Coronary artery (tissue), 2 donors: ENCODE measurements around the gene TBC1D13.

Experiments
- DNase-seq: peaks from one replicate; pipeline ENCODE4 v3.0.0-alpha.2; 2017; ENCODE audit warnings: low spot score
- H3K27ac ChIP-seq, 2 donors: fragments of 200-600 bp; sonication (generic); one replicate each; pipeline ENCODE4 v1.5.1; 2016 to 2019
- H3K4me3 ChIP-seq: fragments of 200-600 bp; sonication (generic); 2 replicates; pipeline ENCODE4 v1.5.1; 2016; ENCODE audit warnings: mild to moderate bottlenecking, moderate library complexity
- TF ChIP-seq, protein P1 (sequence below): fragments of 200-600 bp; sonication (generic); IDR thresholded peaks from one replicate; pipeline ENCODE4 v1.5.1; 2019; ENCODE audit warnings: antibody characterized with exemption

TBC1D13 gene

GRCh38 chr9:128820665-128821583, 33.9 kb downstream of the TBC1D13 start:
- no peak for DNase-seq
- TF ChIP-seq, protein P1, sequence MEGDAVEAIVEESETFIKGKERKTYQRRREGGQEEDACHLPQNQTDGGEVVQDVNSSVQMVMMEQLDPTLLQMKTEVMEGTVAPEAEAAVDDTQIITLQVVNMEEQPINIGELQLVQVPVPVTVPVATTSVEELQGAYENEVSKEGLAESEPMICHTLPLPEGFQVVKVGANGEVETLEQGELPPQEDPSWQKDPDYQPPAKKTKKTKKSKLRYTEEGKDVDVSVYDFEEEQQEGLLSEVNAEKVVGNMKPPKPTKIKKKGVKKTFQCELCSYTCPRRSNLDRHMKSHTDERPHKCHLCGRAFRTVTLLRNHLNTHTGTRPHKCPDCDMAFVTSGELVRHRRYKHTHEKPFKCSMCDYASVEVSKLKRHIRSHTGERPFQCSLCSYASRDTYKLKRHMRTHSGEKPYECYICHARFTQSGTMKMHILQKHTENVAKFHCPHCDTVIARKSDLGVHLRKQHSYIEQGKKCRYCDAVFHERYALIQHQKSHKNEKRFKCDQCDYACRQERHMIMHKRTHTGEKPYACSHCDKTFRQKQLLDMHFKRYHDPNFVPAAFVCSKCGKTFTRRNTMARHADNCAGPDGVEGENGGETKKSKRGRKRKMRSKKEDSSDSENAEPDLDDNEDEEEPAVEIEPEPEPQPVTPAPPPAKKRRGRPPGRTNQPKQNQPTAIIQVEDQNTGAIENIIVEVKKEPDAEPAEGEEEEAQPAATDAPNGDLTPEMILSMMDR = no peak
- Histone ChIP-seq H3K27ac (no peak overlapping the region), H3K4me3 (no peak overlapping the region)

DNA sequence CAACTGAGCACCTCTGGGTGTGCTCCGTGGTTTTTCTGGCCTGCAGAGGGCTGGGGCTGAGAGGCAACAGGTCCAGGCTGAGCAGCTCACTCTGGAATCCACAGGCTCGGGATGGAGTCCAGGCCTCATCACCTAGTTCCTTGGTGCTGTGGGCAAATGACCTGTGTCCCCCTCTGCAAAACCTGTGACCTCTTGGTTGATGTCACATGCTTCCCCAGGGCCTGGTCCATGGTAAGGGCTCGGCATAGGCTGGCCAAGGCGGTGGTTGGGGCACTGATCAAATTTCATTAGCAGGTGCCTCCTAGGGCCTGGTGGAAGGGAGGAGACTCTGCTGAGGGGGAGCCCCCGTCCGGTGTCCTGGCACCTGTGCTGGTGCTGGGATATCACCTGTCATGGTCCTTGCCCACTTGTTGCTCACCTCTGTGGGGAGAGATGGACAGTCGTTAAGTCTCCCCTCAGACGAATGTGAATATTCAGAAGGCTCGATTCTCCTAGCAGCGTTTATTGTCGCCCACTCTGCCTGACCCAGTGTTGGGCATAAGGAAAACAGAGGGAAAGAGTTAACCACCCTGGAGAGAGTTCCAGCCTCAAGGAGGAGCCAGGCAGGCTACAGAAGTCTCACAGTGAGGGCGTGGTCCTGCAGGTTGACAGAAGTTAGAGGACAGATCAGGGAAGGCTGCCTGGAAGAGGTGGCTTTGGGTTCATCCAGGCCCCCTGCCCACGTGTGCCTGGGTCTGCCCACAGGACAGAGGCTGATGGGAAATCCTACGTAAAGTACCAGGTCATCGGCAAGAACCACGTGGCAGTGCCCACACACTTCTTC, 34.7 kb downstream of the TBC1D13 start:
- DNase-seq = no peak
- H3K4me3 ChIP-seq = no peak overlapping the region
- no peak overlapping the region for H3K27ac ChIP-seq
- TF ChIP-seq, protein P1 = no peak

DNA sequence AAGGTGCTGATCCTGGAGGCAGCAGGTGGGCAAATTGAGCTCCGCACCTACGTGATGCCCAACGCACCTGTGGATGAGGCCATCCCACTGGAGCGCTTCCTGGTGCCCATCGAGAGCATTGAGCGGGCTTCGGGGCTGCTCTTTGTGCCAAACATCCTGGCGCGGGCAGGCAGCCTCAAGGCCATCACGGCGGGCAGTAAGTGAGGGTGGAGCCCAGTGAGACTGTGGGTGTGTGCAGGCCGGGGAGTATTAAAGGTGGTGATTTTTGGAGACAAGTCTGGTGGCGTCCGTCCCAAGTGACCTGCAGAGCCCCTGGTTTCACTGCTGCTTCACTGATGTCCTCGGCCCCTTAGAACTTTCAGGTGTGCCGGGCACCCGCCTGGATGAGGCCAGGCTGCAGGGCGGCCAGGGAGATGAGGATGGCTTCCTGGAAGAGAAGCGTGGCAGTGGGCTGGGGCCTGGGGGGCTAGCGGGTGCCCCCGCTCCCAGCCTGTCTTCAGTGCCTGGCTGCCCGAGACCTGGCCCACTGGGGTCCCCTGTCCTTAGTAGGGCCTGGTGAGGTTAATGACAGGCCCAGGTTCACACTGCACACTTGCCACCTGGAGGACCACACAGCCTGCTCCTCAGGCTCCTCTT, 35.5 kb downstream of the TBC1D13 start:
- H3K27ac ChIP-seq = no peak overlapping the region
- TF ChIP-seq, protein P1 = no peak
- DNase-seq = no peak
- H3K4me3 ChIP-seq = no peak overlapping the region

DNA sequence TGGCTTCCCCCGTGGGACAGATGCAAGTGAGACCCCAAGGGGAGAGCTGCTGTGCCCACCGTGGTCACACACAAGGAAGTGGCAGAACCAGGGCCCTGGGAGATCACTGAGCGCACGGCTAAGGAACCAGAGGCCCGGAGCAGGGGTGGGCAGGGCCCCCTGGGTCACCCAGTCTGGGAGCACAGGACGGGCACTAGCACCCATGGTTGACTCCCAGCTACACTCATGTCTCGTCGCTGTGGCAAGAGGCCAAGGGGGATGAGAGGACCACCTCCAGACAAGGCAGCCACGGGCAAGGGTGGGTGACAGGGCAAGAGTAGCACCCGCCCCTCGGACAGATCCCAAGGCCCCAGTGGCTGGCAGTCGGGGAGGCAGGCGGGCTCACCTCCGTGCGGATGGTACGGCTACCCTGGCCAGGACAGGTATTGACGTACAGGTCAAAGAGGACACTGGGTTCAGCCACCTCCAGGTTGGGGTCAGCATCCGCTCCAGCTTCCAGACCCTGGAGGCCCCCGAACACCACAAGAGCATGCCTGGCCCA, 36.4 kb downstream of the TBC1D13 start:
- no peak for DNase-seq
- no peak overlapping the region for H3K4me3 ChIP-seq
- H3K27ac ChIP-seq = no peak overlapping the region
- TF ChIP-seq, protein P1 = no peak

DNA sequence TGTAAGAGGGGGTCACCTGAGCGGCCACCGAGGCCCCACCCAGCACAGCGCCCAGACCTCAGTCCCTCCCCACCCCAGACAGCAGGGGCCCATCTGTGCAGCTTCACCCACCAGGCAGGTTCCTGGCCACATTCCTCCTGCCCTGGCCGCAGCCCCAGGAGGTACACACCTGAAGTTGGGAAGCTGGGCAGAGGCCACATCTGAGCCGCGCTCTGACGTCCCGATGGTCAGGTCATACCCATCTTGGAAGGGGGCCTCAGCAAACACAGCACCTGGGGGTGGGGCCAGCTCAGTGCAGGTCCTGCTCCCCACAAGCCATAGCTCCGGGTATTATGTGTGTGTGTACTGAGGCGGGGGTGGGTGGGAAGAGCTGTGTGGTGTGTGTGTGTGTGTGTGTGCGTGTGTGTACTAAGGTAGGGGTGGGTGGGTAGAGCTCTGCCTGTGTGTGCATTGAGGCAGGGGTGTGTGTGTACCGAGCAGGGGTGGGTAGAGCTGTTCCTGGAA, 36.9 kb downstream of the TBC1D13 start:
- DNase-seq = no peak
- Histone ChIP-seq H3K4me3 (no peak overlapping the region), H3K27ac (no peak overlapping the region)
- TF ChIP-seq, protein P1 = no peak

- Histone ChIP-seq H3K27ac (no peak overlapping the region), H3K4me3 (no peak overlapping the region)
- DNase-seq = no peak
- TF ChIP-seq, protein P1 = no peak
Observed at GRCh38 chr9:128824911-128825310, 37.9 kb downstream of the TBC1D13 start.
